ENCODE measurements around the gene CYP2S1.

DNA sequence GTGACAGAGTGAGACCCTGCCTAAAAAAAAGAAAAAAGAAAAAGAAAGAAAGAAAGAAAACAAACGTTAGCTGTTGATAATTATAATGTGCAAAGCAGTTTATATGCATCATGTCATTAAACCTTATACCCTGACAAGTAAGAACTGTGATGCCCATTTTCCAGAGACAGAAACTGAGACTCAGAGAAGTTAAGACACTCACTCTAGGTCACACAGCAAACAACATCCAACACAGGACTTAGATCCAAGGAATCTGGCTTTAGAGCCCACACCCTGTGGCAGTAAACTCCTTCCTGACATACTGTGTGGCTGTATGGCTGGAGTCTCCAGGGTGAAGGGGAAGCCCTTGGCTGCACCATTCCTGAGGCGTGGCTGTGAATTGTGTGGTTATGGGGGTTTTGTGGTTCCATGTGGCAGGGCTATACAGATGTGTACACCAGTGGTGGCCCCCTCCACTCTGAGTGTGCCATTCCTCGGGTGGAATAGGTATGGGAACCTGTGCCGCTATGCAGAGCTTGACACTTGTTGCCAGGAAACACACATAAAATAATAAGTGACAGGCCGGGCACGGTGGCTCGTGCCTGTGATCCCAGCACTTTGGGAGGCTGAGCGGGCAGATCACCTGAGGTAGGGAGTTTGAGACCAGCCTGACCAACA is 41.6 kb downstream of the CYP2S1 start:
- TF ChIP-seq POLR2A (IDR thresholded peaks at IDR 0.05) (no peak), POLR2AphosphoS5 (IDR thresholded peaks at IDR 0.05; ENCODE audit: insufficient read depth in 1 of 2, low read depth in 1 of 2) (no peak)
- TF ChIP-seq, protein P1, sequence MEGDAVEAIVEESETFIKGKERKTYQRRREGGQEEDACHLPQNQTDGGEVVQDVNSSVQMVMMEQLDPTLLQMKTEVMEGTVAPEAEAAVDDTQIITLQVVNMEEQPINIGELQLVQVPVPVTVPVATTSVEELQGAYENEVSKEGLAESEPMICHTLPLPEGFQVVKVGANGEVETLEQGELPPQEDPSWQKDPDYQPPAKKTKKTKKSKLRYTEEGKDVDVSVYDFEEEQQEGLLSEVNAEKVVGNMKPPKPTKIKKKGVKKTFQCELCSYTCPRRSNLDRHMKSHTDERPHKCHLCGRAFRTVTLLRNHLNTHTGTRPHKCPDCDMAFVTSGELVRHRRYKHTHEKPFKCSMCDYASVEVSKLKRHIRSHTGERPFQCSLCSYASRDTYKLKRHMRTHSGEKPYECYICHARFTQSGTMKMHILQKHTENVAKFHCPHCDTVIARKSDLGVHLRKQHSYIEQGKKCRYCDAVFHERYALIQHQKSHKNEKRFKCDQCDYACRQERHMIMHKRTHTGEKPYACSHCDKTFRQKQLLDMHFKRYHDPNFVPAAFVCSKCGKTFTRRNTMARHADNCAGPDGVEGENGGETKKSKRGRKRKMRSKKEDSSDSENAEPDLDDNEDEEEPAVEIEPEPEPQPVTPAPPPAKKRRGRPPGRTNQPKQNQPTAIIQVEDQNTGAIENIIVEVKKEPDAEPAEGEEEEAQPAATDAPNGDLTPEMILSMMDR (IDR thresholded peaks at IDR 0.05) = no peak

Data from vagina (tissue), 2 donors.